Measurements from ENCODE around the gene SOX10.

DNA sequence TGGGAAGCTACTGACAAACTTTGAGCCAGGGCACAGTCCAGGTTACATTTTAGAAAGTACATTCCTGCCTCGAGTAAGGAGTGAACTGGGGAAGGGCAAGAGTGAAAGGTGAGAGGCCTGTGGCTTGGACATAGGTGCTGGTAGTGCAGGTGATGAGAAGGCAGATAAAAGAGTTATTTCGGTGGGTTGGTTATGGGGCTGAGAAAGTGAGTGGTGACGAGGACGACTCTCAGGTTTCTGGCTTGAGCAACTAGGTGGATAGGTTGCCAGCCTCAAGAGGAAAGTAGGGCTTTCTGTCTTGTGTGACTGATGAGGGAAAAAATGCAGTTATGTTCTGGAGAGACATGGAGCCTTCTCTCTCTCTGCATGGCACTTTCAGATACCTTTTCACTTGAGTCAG is 27.1 kb downstream of the SOX10 start:
- TF ChIP-seq, protein P1, sequence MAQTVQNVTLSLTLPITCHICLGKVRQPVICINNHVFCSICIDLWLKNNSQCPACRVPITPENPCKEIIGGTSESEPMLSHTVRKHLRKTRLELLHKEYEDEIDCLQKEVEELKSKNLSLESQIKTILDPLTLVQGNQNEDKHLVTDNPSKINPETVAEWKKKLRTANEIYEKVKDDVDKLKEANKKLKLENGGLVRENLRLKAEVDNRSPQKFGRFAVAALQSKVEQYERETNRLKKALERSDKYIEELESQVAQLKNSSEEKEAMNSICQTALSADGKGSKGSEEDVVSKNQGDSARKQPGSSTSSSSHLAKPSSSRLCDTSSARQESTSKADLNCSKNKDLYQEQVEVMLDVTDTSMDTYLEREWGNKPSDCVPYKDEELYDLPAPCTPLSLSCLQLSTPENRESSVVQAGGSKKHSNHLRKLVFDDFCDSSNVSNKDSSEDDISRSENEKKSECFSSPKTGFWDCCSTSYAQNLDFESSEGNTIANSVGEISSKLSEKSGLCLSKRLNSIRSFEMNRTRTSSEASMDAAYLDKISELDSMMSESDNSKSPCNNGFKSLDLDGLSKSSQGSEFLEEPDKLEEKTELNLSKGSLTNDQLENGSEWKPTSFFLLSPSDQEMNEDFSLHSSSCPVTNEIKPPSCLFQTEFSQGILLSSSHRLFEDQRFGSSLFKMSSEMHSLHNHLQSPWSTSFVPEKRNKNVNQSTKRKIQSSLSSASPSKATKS (CRISPR knock-in tag; IDR thresholded peaks at IDR 0.05), result no peak
- TF ChIP-seq, protein P2, sequence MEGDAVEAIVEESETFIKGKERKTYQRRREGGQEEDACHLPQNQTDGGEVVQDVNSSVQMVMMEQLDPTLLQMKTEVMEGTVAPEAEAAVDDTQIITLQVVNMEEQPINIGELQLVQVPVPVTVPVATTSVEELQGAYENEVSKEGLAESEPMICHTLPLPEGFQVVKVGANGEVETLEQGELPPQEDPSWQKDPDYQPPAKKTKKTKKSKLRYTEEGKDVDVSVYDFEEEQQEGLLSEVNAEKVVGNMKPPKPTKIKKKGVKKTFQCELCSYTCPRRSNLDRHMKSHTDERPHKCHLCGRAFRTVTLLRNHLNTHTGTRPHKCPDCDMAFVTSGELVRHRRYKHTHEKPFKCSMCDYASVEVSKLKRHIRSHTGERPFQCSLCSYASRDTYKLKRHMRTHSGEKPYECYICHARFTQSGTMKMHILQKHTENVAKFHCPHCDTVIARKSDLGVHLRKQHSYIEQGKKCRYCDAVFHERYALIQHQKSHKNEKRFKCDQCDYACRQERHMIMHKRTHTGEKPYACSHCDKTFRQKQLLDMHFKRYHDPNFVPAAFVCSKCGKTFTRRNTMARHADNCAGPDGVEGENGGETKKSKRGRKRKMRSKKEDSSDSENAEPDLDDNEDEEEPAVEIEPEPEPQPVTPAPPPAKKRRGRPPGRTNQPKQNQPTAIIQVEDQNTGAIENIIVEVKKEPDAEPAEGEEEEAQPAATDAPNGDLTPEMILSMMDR (CRISPR knock-in tag; IDR thresholded peaks at IDR 0.05), result no peak
- no peak for TF ChIP-seq PRMT3 (CRISPR knock-in tag; IDR thresholded peaks at IDR 0.05; ENCODE audit: borderline replicate concordance, low read depth)
- no peak for TF ChIP-seq POLR2A (IDR thresholded peaks at IDR 0.05; ENCODE audit: insufficient read depth in 1 of 2, low read depth in 2 of 2, low read length in 2 of 2)
- TF ChIP-seq, protein P3, sequence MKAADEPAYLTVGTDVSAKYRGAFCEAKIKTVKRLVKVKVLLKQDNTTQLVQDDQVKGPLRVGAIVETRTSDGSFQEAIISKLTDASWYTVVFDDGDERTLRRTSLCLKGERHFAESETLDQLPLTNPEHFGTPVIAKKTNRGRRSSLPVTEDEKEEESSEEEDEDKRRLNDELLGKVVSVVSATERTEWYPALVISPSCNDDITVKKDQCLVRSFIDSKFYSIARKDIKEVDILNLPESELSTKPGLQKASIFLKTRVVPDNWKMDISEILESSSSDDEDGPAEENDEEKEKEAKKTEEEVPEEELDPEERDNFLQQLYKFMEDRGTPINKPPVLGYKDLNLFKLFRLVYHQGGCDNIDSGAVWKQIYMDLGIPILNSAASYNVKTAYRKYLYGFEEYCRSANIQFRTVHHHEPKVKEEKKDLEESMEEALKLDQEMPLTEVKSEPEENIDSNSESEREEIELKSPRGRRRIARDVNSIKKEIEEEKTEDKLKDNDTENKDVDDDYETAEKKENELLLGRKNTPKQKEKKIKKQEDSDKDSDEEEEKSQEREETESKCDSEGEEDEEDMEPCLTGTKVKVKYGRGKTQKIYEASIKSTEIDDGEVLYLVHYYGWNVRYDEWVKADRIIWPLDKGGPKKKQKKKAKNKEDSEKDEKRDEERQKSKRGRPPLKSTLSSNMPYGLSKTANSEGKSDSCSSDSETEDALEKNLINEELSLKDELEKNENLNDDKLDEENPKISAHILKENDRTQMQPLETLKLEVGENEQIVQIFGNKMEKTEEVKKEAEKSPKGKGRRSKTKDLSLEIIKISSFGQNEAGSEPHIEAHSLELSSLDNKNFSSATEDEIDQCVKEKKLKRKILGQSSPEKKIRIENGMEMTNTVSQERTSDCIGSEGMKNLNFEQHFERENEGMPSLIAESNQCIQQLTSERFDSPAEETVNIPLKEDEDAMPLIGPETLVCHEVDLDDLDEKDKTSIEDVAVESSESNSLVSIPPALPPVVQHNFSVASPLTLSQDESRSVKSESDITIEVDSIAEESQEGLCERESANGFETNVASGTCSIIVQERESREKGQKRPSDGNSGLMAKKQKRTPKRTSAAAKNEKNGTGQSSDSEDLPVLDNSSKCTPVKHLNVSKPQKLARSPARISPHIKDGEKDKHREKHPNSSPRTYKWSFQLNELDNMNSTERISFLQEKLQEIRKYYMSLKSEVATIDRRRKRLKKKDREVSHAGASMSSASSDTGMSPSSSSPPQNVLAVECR (CRISPR knock-in tag; IDR thresholded peaks at IDR 0.05; ENCODE audit: borderline replicate concordance), result no peak; the same call in 1 of the 2 replicates
- no peak for TF ChIP-seq ZFAT (CRISPR knock-in tag; conservative IDR thresholded peaks at IDR 0.05)
- TF ChIP-seq TAF1 (CRISPR knock-in tag; IDR thresholded peaks at IDR 0.05), result no peak
- no peak for TF ChIP-seq NAIF1 (CRISPR knock-in tag; IDR thresholded peaks at IDR 0.05; ENCODE audit: borderline replicate concordance)
- no peak for TF ChIP-seq POLR2AphosphoS2 (IDR thresholded peaks at IDR 0.05; ENCODE audit: low read depth, low read length)
- no peak for TF ChIP-seq REPIN1 (CRISPR knock-in tag; IDR thresholded peaks at IDR 0.05; ENCODE audit: borderline replicate concordance, low read depth)
- TF ChIP-seq ZNF543 (CRISPR knock-in tag; IDR thresholded peaks at IDR 0.05), result no peak
- no peak for TF ChIP-seq ZNF446 (CRISPR knock-in tag; IDR thresholded peaks at IDR 0.05)
- TF ChIP-seq, protein P4, sequence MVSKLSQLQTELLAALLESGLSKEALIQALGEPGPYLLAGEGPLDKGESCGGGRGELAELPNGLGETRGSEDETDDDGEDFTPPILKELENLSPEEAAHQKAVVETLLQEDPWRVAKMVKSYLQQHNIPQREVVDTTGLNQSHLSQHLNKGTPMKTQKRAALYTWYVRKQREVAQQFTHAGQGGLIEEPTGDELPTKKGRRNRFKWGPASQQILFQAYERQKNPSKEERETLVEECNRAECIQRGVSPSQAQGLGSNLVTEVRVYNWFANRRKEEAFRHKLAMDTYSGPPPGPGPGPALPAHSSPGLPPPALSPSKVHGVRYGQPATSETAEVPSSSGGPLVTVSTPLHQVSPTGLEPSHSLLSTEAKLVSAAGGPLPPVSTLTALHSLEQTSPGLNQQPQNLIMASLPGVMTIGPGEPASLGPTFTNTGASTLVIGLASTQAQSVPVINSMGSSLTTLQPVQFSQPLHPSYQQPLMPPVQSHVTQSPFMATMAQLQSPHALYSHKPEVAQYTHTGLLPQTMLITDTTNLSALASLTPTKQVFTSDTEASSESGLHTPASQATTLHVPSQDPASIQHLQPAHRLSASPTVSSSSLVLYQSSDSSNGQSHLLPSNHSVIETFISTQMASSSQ (IDR thresholded peaks at IDR 0.05; ENCODE audit: low read depth), result no peak
- TF ChIP-seq, protein P4 (CRISPR knock-in tag; IDR thresholded peaks at IDR 0.05; ENCODE audit: borderline replicate concordance), result no peak
- no peak for TF ChIP-seq NR3C1 (CRISPR knock-in tag; IDR thresholded peaks at IDR 0.05)

Measured in HepG2 (cell line).